ENCODE results near the gene TMC8. TPM values are rescaled to one million over a fixed set of nuclear protein-coding genes. Genes with fewer than 3 reads are reported as not detected.

Gene TMC8
- polyA plus RNA-seq, 1 donor from 2014 or later = 0.41 TPM

DNA sequence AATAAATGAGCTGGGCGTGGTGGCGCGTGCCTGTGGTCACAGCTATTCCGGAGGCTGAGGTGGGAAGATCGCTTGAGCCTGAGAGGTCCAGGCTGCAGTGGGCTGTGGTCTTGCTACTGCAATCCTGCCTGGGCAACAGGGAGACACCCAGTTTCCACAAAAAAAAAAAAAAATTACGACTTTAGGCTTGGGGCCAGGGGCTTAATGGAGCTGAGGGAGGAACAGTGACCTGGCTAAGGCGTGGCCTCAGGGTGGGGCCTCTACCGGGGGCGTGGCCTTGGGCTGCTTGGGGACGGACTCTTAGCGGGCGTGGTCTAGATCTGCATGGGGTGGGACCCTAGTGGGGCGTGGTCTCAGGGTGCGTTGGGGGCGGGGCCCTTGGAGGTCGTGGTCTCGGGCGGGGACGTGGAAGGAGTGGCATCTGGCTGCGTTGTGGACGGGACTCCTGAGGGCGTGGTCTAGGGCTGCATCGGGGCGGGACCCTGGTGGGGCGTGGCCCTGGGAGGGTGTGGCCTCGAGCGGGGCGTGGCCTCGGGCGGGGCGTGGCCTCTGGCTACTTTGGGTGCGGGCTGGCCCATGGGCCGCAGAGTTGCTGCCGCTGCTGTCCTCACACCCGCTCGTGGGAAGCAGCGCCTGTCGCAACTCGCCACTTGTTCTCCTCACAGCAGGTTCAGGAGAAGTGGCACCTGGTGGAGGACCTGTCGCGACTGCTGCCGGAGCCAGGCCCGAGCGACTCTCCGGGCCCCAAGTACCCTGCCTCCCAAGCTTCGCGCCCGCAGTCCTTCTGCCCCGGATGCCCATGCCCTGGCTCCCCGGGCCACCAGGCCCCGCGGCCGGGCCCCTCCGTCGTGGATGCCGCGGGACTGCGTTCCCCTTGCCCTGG is 9.8 kb downstream of the TMC8 start:
- Histone ChIP-seq H4K20me1 (ENCODE audit: insufficient read depth) (no peaks in the 10 kb centered on the region), H3K79me2 (replicated peaks; ENCODE audit: insufficient read depth, low read length) (no peaks in the 10 kb centered on the region), H2AFZ (ENCODE audit: low read depth, low read length) (no peak overlapping the region), H3K36me3 (ENCODE audit: insufficient read depth, low read length) (no peaks in the 10 kb centered on the region), H3K4me3 (ENCODE audit: low read length) (no peak overlapping the region), H3K9ac (ENCODE audit: low read length) (no peak overlapping the region), H3K9me2 (ENCODE audit: insufficient read depth, low read length) (no peaks in the 10 kb centered on the region), H3K27ac (ENCODE audit: low read length) (no peak overlapping the region), H3K27me3 (ENCODE audit: insufficient read depth, low read depth, low read length) (no peaks in the 10 kb centered on the region), H3F3A (ENCODE audit: insufficient read depth, low read length, poor library complexity, severe bottlenecking) (no peaks in the 10 kb centered on the region), H3K4me2 (ENCODE audit: low read length) (no peak overlapping the region), H3K9me3 (ENCODE audit: low read length) (no peaks in the 10 kb centered on the region)
- TF ChIP-seq, protein P1, sequence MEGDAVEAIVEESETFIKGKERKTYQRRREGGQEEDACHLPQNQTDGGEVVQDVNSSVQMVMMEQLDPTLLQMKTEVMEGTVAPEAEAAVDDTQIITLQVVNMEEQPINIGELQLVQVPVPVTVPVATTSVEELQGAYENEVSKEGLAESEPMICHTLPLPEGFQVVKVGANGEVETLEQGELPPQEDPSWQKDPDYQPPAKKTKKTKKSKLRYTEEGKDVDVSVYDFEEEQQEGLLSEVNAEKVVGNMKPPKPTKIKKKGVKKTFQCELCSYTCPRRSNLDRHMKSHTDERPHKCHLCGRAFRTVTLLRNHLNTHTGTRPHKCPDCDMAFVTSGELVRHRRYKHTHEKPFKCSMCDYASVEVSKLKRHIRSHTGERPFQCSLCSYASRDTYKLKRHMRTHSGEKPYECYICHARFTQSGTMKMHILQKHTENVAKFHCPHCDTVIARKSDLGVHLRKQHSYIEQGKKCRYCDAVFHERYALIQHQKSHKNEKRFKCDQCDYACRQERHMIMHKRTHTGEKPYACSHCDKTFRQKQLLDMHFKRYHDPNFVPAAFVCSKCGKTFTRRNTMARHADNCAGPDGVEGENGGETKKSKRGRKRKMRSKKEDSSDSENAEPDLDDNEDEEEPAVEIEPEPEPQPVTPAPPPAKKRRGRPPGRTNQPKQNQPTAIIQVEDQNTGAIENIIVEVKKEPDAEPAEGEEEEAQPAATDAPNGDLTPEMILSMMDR (IDR thresholded peaks at IDR 0.05; ENCODE audit: poor library complexity, severe bottlenecking) = no peak
- no peak for TF ChIP-seq EZH2 (IDR thresholded peaks at IDR 0.05; ENCODE audit: borderline replicate concordance, insufficient read depth, low read length, poor library complexity, severe bottlenecking)
- no peak for TF ChIP-seq SMC3 (conservative IDR thresholded peaks at IDR 0.05; ENCODE audit: poor library complexity)
- no peak for TF ChIP-seq POLR2AphosphoS5 (IDR thresholded peaks at IDR 0.05)
- no peak for TF ChIP-seq TAF1 (IDR thresholded peaks at IDR 0.05; ENCODE audit: low read depth)
- TF ChIP-seq EP300 (conservative IDR thresholded peaks at IDR 0.05; ENCODE audit: poor library complexity, severe bottlenecking) = no peak
- no peak for TF ChIP-seq RAD21 (conservative IDR thresholded peaks at IDR 0.05)
- TF ChIP-seq MXI1 (conservative IDR thresholded peaks at IDR 0.05; ENCODE audit: poor library complexity, severe bottlenecking) = no peak
- TF ChIP-seq, protein P2, sequence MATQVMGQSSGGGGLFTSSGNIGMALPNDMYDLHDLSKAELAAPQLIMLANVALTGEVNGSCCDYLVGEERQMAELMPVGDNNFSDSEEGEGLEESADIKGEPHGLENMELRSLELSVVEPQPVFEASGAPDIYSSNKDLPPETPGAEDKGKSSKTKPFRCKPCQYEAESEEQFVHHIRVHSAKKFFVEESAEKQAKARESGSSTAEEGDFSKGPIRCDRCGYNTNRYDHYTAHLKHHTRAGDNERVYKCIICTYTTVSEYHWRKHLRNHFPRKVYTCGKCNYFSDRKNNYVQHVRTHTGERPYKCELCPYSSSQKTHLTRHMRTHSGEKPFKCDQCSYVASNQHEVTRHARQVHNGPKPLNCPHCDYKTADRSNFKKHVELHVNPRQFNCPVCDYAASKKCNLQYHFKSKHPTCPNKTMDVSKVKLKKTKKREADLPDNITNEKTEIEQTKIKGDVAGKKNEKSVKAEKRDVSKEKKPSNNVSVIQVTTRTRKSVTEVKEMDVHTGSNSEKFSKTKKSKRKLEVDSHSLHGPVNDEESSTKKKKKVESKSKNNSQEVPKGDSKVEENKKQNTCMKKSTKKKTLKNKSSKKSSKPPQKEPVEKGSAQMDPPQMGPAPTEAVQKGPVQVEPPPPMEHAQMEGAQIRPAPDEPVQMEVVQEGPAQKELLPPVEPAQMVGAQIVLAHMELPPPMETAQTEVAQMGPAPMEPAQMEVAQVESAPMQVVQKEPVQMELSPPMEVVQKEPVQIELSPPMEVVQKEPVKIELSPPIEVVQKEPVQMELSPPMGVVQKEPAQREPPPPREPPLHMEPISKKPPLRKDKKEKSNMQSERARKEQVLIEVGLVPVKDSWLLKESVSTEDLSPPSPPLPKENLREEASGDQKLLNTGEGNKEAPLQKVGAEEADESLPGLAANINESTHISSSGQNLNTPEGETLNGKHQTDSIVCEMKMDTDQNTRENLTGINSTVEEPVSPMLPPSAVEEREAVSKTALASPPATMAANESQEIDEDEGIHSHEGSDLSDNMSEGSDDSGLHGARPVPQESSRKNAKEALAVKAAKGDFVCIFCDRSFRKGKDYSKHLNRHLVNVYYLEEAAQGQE (IDR thresholded peaks at IDR 0.05; ENCODE audit: borderline replicate concordance) = no peak

DNA sequence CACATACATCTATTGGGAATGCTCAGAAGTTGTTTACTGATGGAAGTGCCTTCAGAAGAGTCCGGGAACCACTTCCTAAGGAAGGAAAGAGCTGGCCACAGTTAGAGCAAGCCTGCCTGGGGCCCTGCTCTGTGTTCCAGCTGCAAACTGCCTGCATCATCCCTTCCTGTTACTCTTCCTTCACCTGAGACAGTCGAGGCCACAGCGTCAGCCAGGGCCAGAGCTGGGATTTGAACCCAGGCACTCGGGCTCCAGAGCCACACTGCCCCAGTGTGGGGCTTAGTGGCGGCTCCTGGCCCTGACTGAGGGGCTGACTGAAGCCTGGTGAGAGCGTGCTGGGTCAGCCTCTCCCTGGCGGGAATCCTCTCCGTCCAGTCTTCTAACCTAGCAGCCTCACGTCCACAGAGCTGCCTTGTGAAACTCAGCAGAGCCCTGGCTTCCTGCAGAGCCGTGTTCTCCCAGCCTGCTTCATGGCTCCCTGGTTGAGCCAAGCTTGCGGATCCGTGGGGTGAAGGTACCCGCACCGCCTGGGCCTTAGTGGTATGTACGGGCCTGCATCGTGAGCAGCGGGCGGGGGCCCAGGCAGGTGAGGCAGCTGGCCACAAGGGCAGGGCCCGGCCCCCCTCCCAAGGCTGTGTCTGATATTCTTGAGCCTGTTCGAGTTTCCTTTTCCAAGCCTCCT is 11.0 kb downstream of the TMC8 start:
- H3K9me2 ChIP-seq (ENCODE audit: insufficient read depth, low read length) = no peaks in the 10 kb centered on the region
- H3K4me3 ChIP-seq (ENCODE audit: low read length) = no peak overlapping the region
- H3K27me3 ChIP-seq (ENCODE audit: insufficient read depth, low read depth, low read length) = no peaks in the 10 kb centered on the region
- H2AFZ ChIP-seq (ENCODE audit: low read depth, low read length) = no peak overlapping the region
- H4K20me1 ChIP-seq (ENCODE audit: insufficient read depth) = no peaks in the 10 kb centered on the region
- H3K27ac ChIP-seq (ENCODE audit: low read length) = no peak overlapping the region
- no peak overlapping the region for H3K4me2 ChIP-seq (ENCODE audit: low read length)
- H3K36me3 ChIP-seq (ENCODE audit: insufficient read depth, low read length) = no peaks in the 10 kb centered on the region
- no peaks in the 10 kb centered on the region for H3F3A ChIP-seq (ENCODE audit: insufficient read depth, low read length, poor library complexity, severe bottlenecking)
- H3K79me2 ChIP-seq (replicated peaks; ENCODE audit: insufficient read depth, low read length) = no peaks in the 10 kb centered on the region
- no peak for TF ChIP-seq TAF1 (IDR thresholded peaks at IDR 0.05; ENCODE audit: low read depth)
- no peak for TF ChIP-seq MXI1 (conservative IDR thresholded peaks at IDR 0.05; ENCODE audit: poor library complexity, severe bottlenecking)
- no peak for TF ChIP-seq SMC3 (conservative IDR thresholded peaks at IDR 0.05; ENCODE audit: poor library complexity)
- TF ChIP-seq, protein P2 (IDR thresholded peaks at IDR 0.05; ENCODE audit: borderline replicate concordance) = no peak
- TF ChIP-seq EP300 (conservative IDR thresholded peaks at IDR 0.05; ENCODE audit: poor library complexity, severe bottlenecking) = no peak
- no peak for TF ChIP-seq RAD21 (conservative IDR thresholded peaks at IDR 0.05)
- no peak for TF ChIP-seq POLR2AphosphoS5 (IDR thresholded peaks at IDR 0.05)
- no peak for TF ChIP-seq EZH2 (IDR thresholded peaks at IDR 0.05; ENCODE audit: borderline replicate concordance, insufficient read depth, low read length, poor library complexity, severe bottlenecking)
- TF ChIP-seq, protein P1 (IDR thresholded peaks at IDR 0.05; ENCODE audit: poor library complexity, severe bottlenecking) = no peak
- no peaks in the 10 kb centered on the region for H3K9me3 ChIP-seq (ENCODE audit: low read length)
- H3K9ac ChIP-seq (ENCODE audit: low read length) = no peak overlapping the region

Measured in neural cell (in vitro differentiated cells).